Measurements from ENCODE around the gene RALA. TPM values are rescaled to one million over a fixed set of nuclear protein-coding genes. Genes with fewer than 3 reads are reported as not detected.

The RALA gene
- total RNA-seq, 1 donor from 2014 or later: 28.6 TPM

- peaks cover 9% of the 10 kb centered on the region for H3K4me1 Mint-ChIP-seq
- no peak overlapping the region for H3K27ac Mint-ChIP-seq
- H3K9me3 Mint-ChIP-seq: no peaks in the 10 kb centered on the region
- H3K4me3 Mint-ChIP-seq: no peak overlapping the region
- H3K36me3 Mint-ChIP-seq: peaks cover 9% of the 10 kb centered on the region
- TF ChIP-seq CTCF (IDR thresholded peaks at IDR 0.05; ENCODE audit: unreplicated experiment): no peak
- no peak for DNase-seq (ENCODE audit: low spot score in 2 of 2, unreplicated experiment in 2 of 2)
- no peaks in the 10 kb centered on the region for H3K27me3 Mint-ChIP-seq (ENCODE audit: low read depth)
Measured at GRCh38 chr7:39647816-39648215, 24.4 kb downstream of the RALA start.

- H3K9me3 Mint-ChIP-seq: peaks cover 5% of the 10 kb centered on the region
- DNase-seq (ENCODE audit: low spot score in 2 of 2, unreplicated experiment in 2 of 2): no peak
- TF ChIP-seq CTCF (IDR thresholded peaks at IDR 0.05; ENCODE audit: unreplicated experiment): no peak
- peaks cover 2% of the 10 kb centered on the region for H3K4me1 Mint-ChIP-seq
- H3K4me3 Mint-ChIP-seq: no peak overlapping the region
- peaks cover 14% of the 10 kb centered on the region for H3K36me3 Mint-ChIP-seq
- no peaks in the 10 kb centered on the region for H3K27me3 Mint-ChIP-seq (ENCODE audit: low read depth)
- H3K27ac Mint-ChIP-seq: no peak overlapping the region
Measured at GRCh38 chr7:39650676-39651075, 27.3 kb downstream of the RALA start.

- Mint-ChIP-seq H3K9me3 (peaks cover 5% of the 10 kb centered on the region), H3K27ac (no peak overlapping the region), H3K36me3 (peaks cover 18% of the 10 kb centered on the region), H3K4me3 (no peak overlapping the region), H3K4me1 (peaks cover 2% of the 10 kb centered on the region), H3K27me3 (ENCODE audit: low read depth) (no peaks in the 10 kb centered on the region)
- DNase-seq (ENCODE audit: low spot score in 2 of 2, unreplicated experiment in 2 of 2): no peak
- no peak for TF ChIP-seq CTCF (IDR thresholded peaks at IDR 0.05; ENCODE audit: unreplicated experiment)
Measured at GRCh38 chr7:39651265-39651664, 27.9 kb downstream of the RALA start.

- no peaks in the 10 kb centered on the region for H3K4me1 Mint-ChIP-seq
- no peaks in the 10 kb centered on the region for H3K27me3 Mint-ChIP-seq (ENCODE audit: low read depth)
- H3K27ac Mint-ChIP-seq: no peak overlapping the region
Measured at GRCh38 chr7:39656415-39656814, 33.0 kb downstream of the RALA start.

GRCh38 chr7:39659356-39660013 is 36.1 kb downstream of the RALA start:
- Mint-ChIP-seq H3K4me1 (peaks cover 3% of the 10 kb centered on the region), H3K4me3 (no peak overlapping the region)
- no peak for TF ChIP-seq CTCF (IDR thresholded peaks at IDR 0.05; ENCODE audit: unreplicated experiment)

More at GRCh38 chr7:39656415-39656814, 33.0 kb downstream of the RALA start:
- no peak for DNase-seq (ENCODE audit: low spot score in 2 of 2, unreplicated experiment in 2 of 2)
- Mint-ChIP-seq H3K36me3 (peaks cover 20% of the 10 kb centered on the region), H3K9me3 (peaks cover 12% of the 10 kb centered on the region), H3K4me3 (no peak overlapping the region)
- TF ChIP-seq CTCF (IDR thresholded peaks at IDR 0.05; ENCODE audit: unreplicated experiment): no peak

More at GRCh38 chr7:39659356-39660013, 36.1 kb downstream of the RALA start:
- Mint-ChIP-seq H3K27me3 (ENCODE audit: low read depth) (no peaks in the 10 kb centered on the region), H3K36me3 (peaks cover 43% of the 10 kb centered on the region), H3K27ac (peak overlapping the region; percentile 21), H3K9me3 (peaks cover 34% of the 10 kb centered on the region)
- DNase-seq (ENCODE audit: low spot score in 2 of 2, unreplicated experiment in 2 of 2): no peak

Data from mesothelial cell of epicardium (in vitro differentiated cells).